HG03097 (cell line): ENCODE results near the gene SEC31B.

Experiments used
- ATAC-seq: cut with Tn5 transposase; IDR thresholded peaks from one replicate; pipeline ENCODE4 v1.9.1; 2021; ENCODE audit not compliant: unreplicated experiment, low FRiP score

Gene SEC31B, protein sequence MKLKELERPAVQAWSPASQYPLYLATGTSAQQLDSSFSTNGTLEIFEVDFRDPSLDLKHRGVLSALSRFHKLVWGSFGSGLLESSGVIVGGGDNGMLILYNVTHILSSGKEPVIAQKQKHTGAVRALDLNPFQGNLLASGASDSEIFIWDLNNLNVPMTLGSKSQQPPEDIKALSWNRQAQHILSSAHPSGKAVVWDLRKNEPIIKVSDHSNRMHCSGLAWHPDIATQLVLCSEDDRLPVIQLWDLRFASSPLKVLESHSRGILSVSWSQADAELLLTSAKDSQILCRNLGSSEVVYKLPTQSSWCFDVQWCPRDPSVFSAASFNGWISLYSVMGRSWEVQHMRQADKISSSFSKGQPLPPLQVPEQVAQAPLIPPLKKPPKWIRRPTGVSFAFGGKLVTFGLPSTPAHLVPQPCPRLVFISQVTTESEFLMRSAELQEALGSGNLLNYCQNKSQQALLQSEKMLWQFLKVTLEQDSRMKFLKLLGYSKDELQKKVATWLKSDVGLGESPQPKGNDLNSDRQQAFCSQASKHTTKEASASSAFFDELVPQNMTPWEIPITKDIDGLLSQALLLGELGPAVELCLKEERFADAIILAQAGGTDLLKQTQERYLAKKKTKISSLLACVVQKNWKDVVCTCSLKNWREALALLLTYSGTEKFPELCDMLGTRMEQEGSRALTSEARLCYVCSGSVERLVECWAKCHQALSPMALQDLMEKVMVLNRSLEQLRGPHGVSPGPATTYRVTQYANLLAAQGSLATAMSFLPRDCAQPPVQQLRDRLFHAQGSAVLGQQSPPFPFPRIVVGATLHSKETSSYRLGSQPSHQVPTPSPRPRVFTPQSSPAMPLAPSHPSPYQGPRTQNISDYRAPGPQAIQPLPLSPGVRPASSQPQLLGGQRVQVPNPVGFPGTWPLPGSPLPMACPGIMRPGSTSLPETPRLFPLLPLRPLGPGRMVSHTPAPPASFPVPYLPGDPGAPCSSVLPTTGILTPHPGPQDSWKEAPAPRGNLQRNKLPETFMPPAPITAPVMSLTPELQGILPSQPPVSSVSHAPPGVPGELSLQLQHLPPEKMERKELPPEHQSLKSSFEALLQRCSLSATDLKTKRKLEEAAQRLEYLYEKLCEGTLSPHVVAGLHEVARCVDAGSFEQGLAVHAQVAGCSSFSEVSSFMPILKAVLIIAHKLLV

DNA sequence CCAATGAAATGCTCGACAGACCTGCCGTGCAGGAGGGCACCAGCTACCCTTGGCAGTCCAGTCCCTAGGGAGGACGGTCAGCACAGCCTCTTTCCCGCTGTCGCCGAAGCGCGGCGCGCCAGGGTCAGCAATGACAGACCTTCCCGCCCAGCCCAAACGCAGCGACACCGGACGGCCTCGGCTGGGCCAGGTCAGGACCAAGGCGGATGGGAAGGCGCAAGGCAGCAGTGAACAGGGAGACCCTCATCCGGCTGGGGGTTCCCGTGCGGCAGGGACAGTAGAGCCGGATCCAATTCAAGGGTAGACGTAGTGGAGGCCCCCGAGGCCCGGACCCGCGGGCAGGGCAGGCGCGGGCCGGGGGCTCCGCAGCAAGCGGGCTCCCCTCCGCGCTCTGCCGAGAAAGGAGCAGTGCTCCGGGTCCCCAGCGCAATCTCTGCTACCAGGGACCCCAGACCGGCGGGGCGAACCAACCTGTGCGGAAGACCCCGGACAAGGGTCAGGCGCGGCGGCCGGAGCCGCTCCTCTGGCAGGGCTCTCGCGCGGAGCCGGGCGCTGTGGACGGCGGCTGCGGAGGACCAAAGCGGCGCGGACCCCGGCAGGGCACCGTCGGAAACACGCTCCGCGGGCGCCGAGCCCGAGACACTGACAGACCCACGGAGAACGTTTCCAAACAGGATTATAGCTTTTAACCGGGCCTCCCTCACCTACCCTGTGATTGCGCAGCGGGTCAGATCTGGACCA, at the start of gene SEC31B:
Gene SEC31B, minus strand, starts transcription at position 551 of the 741 bp plus-strand sequence. CDS start 2,909 bp downstream, outside the sequence.
- ATAC-seq: no peak

DNA sequence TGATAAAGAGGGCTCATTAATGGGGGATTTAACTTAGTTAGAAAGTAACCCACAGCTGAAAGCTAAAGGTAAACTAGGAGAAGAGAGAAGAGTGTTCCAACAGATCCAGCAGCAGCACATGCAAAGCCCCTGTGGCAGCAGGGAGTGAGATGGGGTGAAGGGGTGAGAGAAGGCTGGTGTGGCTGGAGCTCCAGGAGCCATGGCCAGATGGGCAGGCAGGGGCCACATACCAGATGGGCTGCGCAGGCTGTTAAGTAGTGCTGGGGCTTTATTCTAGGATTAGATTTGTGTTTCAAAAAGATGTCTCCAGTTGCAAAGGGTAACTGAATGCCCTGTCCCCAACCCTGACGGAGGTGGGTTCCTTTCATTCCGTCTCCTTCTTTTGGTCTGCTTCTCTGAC, 49.3 kb upstream of the SEC31B start:
- ATAC-seq: no peak

DNA sequence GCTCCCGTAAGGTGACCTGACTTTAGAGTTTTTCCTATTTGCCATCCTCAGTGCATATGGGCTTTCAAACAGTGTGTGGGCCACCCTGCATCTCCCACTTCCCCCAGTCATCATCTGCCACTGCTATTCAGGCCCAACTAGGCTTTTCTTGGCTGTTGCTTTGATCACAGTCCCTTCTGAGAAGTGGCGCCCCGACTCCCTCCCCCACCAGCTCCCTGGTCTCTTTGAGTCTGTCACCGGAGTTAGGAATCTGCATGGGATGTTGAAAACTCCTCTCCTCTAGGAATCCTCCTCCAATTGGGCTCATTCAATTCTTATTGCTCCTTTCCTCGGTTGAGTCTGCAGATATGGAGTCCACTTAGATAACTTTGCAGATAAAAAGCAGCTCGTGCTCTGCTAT, 48.2 kb upstream of the SEC31B start:
- no peak for ATAC-seq

DNA sequence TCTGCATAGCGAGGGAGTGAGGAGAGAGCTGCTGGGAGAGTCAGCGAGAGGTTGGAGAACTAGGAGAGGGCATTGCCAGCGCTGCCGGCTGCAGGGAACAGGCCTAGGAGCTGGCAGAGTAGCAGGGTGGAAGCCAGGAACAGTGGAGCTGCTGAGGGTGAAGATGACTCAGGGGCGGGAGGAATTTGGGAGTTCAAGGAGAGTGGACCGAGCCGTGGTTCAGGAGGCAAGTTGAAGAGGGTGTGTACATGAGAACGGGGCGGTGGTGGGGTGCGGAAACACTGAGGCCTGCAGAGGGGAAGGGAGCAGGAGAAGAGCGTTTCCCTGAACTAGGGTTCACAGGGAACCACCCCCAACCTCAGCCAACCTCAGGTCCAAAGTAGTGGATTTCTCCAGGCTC, 47.6 kb upstream of the SEC31B start:
- no peak for ATAC-seq

DNA sequence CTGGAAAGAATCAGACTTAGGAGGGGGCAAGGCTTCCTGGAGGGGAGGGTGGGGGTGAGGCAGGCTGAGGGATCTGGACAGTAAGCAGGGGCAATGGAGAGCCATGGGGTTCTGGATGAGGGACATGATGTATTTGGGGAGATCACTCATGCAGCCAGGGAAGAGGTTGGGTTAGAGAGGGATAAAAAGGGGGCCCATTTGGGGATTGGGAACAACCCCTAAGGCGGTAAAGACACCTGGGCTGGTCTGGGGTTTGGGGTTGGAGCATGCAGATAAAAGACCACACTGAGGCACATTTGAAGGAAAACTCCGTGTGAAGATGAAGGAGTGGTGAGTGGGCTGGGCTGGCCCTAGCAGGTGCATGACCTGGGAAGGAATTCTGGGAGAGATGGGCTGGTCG, 46.9 kb upstream of the SEC31B start:
- ATAC-seq: no peak

DNA sequence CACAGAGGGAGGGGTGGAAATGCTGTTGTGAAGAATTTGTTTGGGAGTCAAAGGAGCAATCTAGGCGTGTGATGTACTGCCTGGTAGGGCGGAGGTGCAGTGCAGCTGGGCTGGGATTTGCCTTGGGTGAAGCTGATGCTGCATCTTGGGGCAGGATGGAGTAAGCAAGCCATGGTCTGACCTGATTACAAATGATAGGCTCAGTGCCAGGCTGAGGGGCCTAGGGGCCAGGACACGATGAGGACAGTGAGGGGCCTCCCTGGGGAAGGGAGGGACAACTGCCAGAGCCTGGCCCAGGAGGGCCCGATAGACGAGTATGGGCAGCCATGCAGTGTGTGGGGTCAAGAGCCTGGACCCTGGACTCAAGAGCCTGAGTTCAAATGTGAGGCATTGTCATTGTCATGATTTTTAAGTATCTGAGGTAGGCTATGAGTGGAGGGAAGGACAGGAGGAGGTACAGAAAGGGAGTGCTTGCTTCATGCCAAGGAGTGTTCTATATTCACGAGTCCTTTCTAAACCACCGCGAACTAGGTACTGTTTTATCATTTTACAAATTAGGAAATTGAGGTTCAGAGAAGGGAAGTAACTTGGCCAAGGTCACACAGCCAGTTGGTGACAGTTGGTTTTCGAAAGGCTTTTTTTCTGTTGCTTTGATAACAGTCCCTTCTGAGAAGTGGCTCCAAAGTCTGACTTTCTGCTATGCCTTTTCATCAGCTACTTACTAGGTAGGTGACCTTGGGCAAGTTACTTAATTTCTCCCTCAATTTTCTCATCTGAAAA, 45.7 kb upstream of the SEC31B start:
- ATAC-seq: no peak

DNA sequence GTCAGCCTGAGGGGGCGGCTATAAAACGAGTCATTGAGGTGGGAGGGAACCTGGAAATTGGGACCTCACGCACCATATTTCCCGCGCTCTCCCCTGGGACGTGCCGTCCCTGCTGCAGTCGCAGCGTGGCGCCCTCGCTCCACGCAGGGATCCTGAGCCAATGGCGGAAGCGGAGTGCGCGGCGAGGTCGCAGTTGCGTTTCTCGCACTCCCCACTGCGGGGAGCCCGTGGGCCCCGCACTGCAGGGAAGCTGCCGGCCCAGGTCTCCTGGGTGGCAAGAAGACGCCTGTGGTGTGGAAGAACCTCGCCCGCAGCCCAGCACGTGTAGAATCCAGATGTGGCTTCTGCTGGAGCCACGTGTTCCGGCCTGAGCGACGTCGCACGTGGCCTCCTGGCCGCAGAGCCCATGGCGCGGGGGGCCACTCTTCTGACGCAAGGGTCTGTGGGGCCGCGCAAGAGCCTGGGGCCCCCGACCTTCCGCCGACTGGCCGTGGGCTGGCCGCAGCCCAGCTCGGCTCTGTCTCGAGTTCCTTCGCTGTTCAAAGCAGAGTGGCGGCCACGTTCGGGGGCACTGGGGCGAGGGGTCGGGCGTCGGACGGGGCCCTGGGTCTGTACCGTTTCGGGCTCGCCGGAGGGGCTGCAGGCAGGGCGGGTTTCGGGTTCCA, 42.5 kb upstream of the SEC31B start:
- no peak for ATAC-seq

DNA sequence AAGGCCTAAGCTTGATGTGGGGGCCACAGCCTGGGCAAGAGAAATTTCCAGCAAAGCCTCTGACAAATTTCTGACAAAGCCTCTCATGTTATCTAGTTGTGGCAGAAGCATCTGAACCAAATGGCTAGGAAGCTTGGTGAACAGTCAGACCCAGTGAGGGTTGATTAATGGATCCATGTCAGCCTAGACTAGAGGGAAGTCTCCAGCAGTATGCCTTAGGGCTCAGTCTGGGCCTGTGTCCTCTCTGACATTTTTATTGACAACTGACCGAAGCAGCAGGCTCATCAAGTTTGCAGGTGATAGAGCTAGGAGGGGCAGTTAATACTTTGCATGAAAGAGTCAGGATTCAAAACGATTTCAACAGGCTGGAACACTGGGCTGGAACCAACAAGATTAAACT, 41.3 kb upstream of the SEC31B start:
- ATAC-seq: no peak

DNA sequence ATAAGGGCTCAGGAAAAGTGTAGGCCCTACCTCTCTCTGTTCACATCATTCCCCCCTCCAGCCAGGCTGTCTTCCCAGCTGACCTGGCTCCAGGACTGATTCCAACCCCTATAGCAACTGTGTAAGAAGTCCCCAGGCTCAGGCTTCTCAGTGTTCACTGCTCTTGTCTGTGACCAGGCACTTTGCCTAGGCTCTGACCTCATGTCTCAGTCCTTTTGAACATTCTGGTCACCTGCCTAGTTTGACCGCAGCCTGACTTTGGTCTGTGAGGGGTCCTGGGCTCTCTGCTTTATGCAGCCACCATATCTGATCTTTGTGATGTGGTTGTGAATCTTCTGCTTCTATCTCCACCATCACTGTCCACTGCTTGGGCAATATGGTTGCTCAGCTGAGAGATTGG, 40.6 kb upstream of the SEC31B start:
- ATAC-seq: no peak

DNA sequence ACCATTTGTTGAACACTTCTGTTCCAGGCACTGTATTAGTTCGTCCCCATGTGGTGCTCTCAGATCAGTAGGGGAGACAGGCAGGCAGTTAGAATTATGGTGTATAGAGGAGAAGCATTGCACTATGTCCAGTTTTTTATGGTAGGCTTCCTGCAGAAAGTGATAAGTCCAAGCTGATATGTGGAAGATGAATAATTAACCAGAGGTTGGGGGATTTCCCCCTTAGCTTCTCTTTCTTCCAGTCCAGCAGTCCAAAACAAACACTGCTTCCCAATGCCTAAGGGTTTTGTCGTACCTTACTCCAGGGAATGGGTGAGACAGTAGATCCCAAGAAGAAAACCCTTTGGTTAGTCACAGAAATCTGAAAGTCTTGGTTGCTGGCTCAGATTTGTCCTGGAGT, 35.2 kb upstream of the SEC31B start:
- ATAC-seq: no peak

DNA sequence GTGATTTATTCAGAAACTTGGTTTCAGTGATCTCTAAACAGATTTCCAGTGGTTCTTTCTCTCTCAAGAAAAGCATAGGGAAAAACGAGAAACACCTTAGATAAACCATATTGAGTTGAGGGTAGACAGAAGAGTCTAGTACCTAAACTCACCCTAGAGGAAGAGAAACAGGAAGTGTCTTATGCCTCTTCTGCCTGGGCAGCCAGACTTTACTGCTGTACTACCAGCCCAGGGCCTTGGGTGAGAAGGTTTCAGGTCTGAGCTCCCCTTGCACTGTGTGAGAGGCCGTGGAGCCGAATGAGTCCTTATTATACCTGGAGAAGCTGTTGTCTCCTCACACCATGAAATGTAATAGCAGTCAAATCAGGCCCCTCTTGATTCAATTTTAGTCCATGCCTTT, 34.3 kb upstream of the SEC31B start:
- no peak for ATAC-seq

DNA sequence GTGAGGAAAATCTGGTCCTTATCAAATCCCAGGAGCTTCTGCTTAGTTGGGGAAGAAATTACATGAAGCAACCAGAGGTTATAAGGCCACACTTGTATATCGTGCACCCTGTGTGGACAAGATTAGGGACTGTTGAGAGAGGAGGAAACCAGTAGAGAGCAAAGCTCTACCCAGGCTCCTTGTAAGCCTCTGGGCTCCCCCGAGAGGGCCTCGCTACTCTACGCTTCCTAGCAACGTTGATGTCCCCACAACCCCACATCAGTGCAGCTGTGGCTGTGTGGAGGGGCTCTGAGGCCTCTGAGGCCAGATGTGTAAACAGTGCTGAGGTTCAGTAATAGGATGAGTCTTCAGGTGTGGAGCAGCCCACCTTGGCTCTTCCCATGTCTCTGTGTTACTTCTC, 32.1 kb upstream of the SEC31B start:
- no peak for ATAC-seq

DNA sequence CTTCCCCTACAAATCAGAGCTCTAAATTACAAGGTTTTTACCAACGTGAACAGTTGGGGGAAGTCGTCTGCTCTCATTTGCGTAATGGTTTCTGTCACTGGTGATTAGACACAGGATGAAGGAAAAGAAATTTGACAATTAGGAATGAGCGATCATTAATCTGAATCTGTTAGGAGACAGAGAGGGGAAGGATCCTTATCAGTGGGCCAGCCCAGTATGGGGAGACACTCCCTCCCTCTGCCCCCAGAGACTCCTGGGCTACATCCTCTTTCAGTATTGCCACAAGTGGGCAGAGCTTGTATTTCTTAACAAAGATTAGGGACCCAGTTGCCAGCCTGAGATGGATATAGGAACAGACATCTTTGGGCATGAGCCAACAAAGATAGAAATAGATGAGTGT, 31.5 kb upstream of the SEC31B start:
- ATAC-seq: no peak

DNA sequence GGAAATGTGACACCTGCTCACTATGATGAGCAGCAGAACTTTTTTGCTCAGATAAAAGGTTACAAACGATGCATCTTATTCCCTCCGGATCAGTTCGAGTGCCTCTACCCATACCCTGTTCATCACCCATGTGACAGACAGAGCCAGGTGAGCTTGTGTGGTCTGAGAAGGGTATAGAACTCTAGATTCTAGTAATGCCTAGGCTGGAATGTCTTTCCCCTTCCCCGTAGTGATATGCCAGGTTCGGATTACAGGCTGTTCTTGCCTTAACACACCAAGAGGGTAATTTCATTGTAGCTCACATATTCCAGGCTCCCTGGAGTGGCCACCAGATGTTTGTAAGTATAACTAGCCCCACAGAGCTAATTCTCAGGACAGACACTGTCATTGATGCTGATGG, 25.3 kb upstream of the SEC31B start:
- ATAC-seq: no peak

DNA sequence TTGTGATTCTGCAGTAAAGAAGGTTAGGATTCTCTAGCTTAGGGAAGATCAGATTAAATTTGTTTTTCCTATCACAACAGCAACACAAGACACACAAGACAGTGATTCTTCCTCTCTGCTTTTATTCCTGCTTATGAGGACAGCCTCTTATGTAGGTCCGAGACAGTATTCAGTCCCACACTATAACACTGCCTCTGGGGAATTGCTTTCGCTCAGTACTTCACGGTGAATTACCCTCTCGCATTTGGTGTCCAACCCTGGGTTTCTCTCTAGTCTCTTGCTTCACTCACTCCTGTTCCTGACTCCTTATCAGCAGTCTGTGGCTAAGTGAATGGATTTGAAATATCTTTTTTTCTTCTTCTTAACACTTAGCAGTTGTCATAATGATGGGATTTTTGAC, 17.8 kb upstream of the SEC31B start:
- ATAC-seq: no peak

DNA sequence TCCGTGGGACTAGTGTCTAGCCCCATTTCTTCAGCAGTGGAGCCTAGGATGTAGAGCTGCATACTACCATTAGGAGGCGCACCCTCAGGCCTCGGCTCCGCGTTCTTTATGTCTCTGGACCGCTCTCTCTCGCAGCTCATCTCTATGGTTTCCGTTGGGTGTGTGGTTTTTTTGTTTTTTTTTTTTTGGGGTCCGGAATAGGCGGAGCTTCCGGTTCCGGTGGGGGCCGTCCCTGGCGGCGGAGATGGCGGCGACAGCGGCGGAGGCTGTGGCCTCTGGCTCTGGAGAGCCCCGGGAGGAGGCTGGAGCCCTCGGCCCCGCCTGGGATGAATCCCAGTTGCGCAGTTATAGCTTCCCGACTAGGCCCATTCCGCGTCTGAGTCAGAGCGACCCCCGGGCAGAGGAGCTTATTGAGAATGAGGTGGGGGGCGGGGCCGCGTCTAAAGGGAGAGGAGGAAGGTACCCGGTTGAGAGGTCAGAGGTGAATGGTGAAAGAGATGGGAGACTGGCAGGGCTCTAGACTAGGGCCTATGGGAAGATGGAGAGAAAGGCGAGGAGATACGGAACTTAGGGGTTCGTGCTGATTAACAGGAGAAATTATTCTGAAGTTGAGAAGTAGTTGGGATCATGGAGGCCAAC, 16.2 kb upstream of the SEC31B start, which contains the start of gene HIF1AN:
Gene HIF1AN, plus strand, starts transcription at position 229 of the 639 bp plus-strand sequence. Its CDS starts 16 bp downstream, at position 245.
- peak; percentile 97 for ATAC-seq

DNA sequence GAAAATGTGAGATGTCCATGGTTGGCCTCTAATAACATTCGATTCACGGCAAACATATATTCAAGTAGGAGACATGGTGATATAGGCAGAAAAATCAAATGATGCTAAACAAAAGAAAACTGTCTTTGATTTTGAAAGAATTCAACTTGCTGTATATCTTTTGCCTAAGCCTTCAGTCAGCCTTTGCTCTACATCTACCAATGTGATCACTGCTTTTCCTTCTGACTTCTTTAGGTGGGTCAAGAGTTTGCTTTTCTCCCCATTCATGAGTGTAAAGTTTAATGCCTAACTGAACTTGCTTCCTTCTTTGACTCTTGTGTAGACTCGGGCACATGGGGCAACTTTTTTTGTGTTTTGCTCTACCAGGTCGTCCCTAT, 15.7 kb upstream of the SEC31B start:
- peak; percentile 17 for ATAC-seq

DNA sequence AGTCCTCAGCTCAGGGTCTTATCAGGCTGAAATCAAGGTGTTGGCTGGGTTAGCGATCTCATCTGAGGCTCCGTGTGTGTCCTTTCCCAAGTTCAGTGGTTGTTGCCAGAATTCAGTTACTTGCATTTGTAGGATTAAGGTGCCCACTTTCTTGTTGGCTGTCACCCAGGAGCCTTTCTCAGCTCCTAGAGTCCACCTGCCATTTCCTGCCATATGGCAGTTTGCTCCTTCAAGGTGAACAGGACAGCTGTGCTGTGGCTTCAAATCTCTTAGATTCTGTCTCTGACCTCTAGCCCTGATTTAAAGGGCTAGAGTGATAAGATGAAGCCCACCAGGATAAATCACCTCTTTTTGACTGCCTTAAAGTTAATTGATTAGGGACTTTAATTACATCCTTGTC, 15.1 kb upstream of the SEC31B start:
- no peak for ATAC-seq

DNA sequence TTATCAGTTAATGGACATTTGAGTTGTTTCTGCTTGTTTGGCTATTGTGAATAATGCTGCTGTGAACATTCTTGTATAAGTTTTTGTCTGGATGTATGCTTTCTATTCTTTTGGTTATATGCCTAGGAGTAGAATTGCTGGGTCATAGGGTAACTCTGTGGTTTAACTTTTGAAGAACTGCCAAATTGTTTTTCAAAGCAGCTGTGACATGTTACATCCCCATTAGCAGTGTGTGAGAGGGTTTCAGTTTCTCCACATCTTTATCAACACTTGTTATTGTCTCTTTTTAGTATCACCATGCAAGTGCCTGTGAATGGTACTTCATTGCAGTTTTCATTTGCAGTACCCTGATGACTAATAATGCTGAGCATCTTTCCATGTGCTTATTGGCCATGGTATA, 12.1 kb upstream of the SEC31B start:
- no peak for ATAC-seq
